GM06990 (cell line): Measurements from ENCODE around the gene C3AR1.

Experiments used
- DNase-seq: peaks from one replicate; pipeline ENCODE4 v3.0.0-alpha.2; 2011; ENCODE audit not compliant: insufficient read length; ENCODE audit errors: extremely low read depth
- H3K27me3 ChIP-seq: replicated peaks from 2 replicates; pipeline ENCODE4 v1.6.0; 2011; ENCODE audit warnings: low read length; ENCODE audit not compliant: control insufficient read depth, insufficient read depth
- H3K36me3 ChIP-seq: 2 replicates; pipeline ENCODE4 v1.5.1; 2011; ENCODE audit warnings: low read length; ENCODE audit not compliant: control insufficient read depth, insufficient read depth
- H3K4me3 ChIP-seq: replicated peaks from 2 replicates; pipeline ENCODE4 v1.5.1; 2011; ENCODE audit warnings: low read depth, mild to moderate bottlenecking, control low read depth, low read length
- CTCF ChIP-seq: IDR thresholded peaks from 2 replicates; pipeline ENCODE4 v1.5.1; 2011; ENCODE audit warnings: low read length, control low read depth, mild to moderate bottlenecking, inconsistent platforms; ENCODE audit not compliant: insufficient read depth, poor library complexity, severe bottlenecking

C3AR1 gene

GRCh38 chr12:8014836-8015235 is 51.3 kb downstream of the C3AR1 start:
- no peak overlapping the region for H3K4me3 ChIP-seq
- no peaks in the 10 kb centered on the region for H3K36me3 ChIP-seq
- no peak for DNase-seq
- no peak for TF ChIP-seq CTCF
- H3K27me3 ChIP-seq: no peaks in the 10 kb centered on the region; the same call in 1 of the 2 replicates

- DNase-seq: no peak
- Histone ChIP-seq H3K36me3 (no peaks in the 10 kb centered on the region), H3K4me3 (no peak overlapping the region), H3K27me3 (no peaks in the 10 kb centered on the region)
- no peak for TF ChIP-seq CTCF
Observed at GRCh38 chr12:8012651-8013309, 53.4 kb downstream of the C3AR1 start.

GRCh38 chr12:8011331-8011730 is 54.8 kb downstream of the C3AR1 start:
- Histone ChIP-seq H3K36me3 (no peaks in the 10 kb centered on the region), H3K4me3 (no peak overlapping the region), H3K27me3 (no peaks in the 10 kb centered on the region)
- TF ChIP-seq CTCF: no peak
- DNase-seq: no peak
